ENCODE data around the gene TPRN. TPM values are rescaled to one million over a fixed set of nuclear protein-coding genes. Genes with fewer than 3 reads are reported as not detected.
A peak's percentile ranks its signal among the peaks of the same experiment; 100 is the strongest.

Gene TPRN
- total and polyA plus RNA-seq, 9 of the 15 experiments (the other 6 are each of a cell fraction or from before 2014, with no cell fraction given) = 0.31 to 31.9 (median 4.4) TPM

DNA sequence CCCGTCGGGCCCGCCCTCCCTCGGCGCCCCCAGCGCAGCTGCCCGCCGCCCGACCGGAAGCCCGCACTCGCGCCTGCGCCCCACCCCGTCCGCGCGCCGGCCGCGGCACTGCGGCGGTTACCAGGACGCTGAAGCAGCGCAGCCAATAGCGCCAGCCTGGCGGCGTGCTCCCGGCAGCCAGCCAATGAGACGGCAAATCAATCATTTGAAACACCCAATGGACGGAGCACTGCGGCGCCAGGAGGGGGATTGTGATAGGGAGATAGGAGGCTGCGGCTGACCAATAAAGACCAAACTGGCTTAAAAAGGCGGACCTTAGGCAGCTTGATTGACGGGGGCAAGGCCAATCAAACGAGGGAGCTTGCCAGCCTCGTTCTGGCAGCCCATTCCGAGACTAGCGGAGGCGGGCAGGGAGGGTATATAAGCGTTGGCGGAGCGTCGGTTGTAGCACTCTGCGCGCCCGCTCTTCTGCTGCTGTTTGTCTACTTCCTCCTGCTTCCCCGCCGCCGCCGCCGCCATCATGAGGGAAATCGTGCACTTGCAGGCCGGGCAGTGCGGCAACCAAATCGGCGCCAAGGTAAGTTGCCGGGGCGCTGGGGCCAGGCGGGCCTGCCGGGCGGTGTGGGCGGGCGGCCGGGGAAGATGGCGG is 40.4 kb upstream of the TPRN start, which contains the start of gene TUBB4B (continued):
- TF ChIP-seq CREM (IDR thresholded peaks at IDR 0.05; ENCODE audit: low read depth) = peak; percentile 71
- 0 out of 2 replicates have a peak, but pooled peaks have one; percentile 57 for TF ChIP-seq ZBTB17 (CRISPR knock-in tag; IDR thresholded peaks at IDR 0.05)
- no peak for TF ChIP-seq ZNF311 (CRISPR knock-in tag; IDR thresholded peaks at IDR 0.05)
- no peak for TF ChIP-seq TOE1 (IDR thresholded peaks at IDR 0.05; ENCODE audit: borderline replicate concordance)
- TF ChIP-seq TOE1 (CRISPR knock-in tag; IDR thresholded peaks at IDR 0.05; ENCODE audit: borderline replicate concordance, low read depth) = 0 out of 2 replicates have a peak, but pooled peaks have one; percentile 74
- no peak for TF ChIP-seq NCOA2 (IDR thresholded peaks at IDR 0.05; ENCODE audit: partially characterized antibody in 2 of 2)
- TF ChIP-seq YY1 (IDR thresholded peaks at IDR 0.05; ENCODE audit: borderline replicate concordance in 1 of 3, control insufficient read depth in 1 of 3, extremely low read depth in 1 of 3, insufficient read depth in 3 of 3, insufficient read length in 1 of 3, insufficient replicate concordance in 2 of 3, low read depth in 1 of 3, low read length in 2 of 3) = peak; percentile 49 to 93 (median 90)
- TF ChIP-seq, protein P1, sequence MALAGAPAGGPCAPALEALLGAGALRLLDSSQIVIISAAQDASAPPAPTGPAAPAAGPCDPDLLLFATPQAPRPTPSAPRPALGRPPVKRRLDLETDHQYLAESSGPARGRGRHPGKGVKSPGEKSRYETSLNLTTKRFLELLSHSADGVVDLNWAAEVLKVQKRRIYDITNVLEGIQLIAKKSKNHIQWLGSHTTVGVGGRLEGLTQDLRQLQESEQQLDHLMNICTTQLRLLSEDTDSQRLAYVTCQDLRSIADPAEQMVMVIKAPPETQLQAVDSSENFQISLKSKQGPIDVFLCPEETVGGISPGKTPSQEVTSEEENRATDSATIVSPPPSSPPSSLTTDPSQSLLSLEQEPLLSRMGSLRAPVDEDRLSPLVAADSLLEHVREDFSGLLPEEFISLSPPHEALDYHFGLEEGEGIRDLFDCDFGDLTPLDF (CRISPR knock-in tag; IDR thresholded peaks at IDR 0.05) = peak; percentile 72; the same call in 1 of the 2 replicates
- TF ChIP-seq, protein P2, sequence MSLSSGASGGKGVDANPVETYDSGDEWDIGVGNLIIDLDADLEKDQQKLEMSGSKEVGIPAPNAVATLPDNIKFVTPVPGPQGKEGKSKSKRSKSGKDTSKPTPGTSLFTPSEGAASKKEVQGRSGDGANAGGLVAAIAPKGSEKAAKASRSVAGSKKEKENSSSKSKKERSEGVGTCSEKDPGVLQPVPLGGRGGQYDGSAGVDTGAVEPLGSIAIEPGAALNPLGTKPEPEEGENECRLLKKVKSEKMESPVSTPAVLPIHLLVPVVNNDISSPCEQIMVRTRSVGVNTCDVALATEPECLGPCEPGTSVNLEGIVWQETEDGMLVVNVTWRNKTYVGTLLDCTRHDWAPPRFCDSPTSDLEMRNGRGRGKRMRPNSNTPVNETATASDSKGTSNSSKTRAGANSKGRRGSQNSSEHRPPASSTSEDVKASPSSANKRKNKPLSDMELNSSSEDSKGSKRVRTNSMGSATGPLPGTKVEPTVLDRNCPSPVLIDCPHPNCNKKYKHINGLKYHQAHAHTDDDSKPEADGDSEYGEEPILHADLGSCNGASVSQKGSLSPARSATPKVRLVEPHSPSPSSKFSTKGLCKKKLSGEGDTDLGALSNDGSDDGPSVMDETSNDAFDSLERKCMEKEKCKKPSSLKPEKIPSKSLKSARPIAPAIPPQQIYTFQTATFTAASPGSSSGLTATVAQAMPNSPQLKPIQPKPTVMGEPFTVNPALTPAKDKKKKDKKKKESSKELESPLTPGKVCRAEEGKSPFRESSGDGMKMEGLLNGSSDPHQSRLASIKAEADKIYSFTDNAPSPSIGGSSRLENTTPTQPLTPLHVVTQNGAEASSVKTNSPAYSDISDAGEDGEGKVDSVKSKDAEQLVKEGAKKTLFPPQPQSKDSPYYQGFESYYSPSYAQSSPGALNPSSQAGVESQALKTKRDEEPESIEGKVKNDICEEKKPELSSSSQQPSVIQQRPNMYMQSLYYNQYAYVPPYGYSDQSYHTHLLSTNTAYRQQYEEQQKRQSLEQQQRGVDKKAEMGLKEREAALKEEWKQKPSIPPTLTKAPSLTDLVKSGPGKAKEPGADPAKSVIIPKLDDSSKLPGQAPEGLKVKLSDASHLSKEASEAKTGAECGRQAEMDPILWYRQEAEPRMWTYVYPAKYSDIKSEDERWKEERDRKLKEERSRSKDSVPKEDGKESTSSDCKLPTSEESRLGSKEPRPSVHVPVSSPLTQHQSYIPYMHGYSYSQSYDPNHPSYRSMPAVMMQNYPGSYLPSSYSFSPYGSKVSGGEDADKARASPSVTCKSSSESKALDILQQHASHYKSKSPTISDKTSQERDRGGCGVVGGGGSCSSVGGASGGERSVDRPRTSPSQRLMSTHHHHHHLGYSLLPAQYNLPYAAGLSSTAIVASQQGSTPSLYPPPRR (CRISPR knock-in tag; IDR thresholded peaks at IDR 0.05; ENCODE audit: borderline replicate concordance) = peak; percentile 63; the same call in 1 of the 2 replicates
- no peak; the same call in 1 of the 2 replicates for TF ChIP-seq CREB1 (IDR thresholded peaks at IDR 0.05)
- peak; percentile 69 for TF ChIP-seq CREB1 (CRISPR knock-in tag; IDR thresholded peaks at IDR 0.05)
- TF ChIP-seq, protein P3, sequence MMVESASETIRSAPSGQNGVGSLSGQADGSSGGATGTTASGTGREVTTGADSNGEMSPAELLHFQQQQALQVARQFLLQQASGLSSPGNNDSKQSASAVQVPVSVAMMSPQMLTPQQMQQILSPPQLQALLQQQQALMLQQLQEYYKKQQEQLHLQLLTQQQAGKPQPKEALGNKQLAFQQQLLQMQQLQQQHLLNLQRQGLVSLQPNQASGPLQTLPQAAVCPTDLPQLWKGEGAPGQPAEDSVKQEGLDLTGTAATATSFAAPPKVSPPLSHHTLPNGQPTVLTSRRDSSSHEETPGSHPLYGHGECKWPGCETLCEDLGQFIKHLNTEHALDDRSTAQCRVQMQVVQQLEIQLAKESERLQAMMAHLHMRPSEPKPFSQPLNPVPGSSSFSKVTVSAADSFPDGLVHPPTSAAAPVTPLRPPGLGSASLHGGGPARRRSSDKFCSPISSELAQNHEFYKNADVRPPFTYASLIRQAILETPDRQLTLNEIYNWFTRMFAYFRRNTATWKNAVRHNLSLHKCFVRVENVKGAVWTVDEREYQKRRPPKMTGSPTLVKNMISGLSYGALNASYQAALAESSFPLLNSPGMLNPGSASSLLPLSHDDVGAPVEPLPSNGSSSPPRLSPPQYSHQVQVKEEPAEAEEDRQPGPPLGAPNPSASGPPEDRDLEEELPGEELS (CRISPR knock-in tag; IDR thresholded peaks at IDR 0.05; ENCODE audit: borderline replicate concordance) = peak; percentile 72; the same call in 1 of the 2 replicates
- peak; percentile 94 for TF ChIP-seq RB1 (IDR thresholded peaks at IDR 0.05; ENCODE audit: low read depth)
- peak; percentile 18; the same call in 1 of the 2 replicates for TF ChIP-seq KLF1 (tag; IDR thresholded peaks at IDR 0.05)
- TF ChIP-seq, protein P4, sequence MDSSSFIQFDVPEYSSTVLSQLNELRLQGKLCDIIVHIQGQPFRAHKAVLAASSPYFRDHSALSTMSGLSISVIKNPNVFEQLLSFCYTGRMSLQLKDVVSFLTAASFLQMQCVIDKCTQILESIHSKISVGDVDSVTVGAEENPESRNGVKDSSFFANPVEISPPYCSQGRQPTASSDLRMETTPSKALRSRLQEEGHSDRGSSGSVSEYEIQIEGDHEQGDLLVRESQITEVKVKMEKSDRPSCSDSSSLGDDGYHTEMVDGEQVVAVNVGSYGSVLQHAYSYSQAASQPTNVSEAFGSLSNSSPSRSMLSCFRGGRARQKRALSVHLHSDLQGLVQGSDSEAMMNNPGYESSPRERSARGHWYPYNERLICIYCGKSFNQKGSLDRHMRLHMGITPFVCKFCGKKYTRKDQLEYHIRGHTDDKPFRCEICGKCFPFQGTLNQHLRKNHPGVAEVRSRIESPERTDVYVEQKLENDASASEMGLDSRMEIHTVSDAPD (CRISPR knock-in tag; IDR thresholded peaks at IDR 0.05) = no peak
- peak; percentile 98 for TF ChIP-seq PRPF4 (IDR thresholded peaks at IDR 0.05; ENCODE audit: insufficient read depth, low read depth, low read length, poor library complexity, severe bottlenecking)
